Suprapubic skin (tissue), 4 donors: ENCODE results near the gene ARID5A. TPM values are rescaled to one million over a fixed set of nuclear protein-coding genes. Genes with fewer than 3 reads are reported as not detected.

Experiments
- DNase-seq, 2 donors: peaks; one replicate each; pipeline ENCODE4 v3.0.0-alpha.2; 2019; ENCODE audit warnings: low spot score in 2 of 2
- H3K27ac ChIP-seq: fragments of 200-600 bp; sonication (generic); one replicate; pipeline ENCODE4 v1.5.1; 2019
- H3K27me3 ChIP-seq: fragments of 200-600 bp; sonication (generic); one replicate; pipeline ENCODE4 v1.5.1; 2019
- H3K36me3 ChIP-seq: fragments of 200-600 bp; sonication (generic); one replicate; pipeline ENCODE4 v1.5.1; 2019
- H3K4me1 ChIP-seq: fragments of 200-600 bp; sonication (generic); one replicate; pipeline ENCODE4 v1.5.1; 2019
- H3K4me3 ChIP-seq: fragments of 200-600 bp; sonication (generic); one replicate; pipeline ENCODE4 v1.5.1; 2019; ENCODE audit warnings: mild to moderate bottlenecking
- H3K9me3 ChIP-seq: fragments of 200-600 bp; sonication (generic); one replicate; pipeline ENCODE4 v1.5.1; 2019
- CTCF ChIP-seq, 2 donors: fragments of 200-600 bp in 1 of 2; fragments of 450-650 bp in 1 of 2; sonication (generic) in 1 of 2; IDR thresholded peaks; one replicate each; pipeline ENCODE4 v1.5.1; 2016 to 2019; ENCODE audit warnings: antibody characterized with exemption in 2 of 2, mild to moderate bottlenecking in 1 of 2, moderate library complexity in 1 of 2
- EP300 ChIP-seq: sonication (generic); formaldehyde crosslinking; IDR thresholded peaks from one replicate; pipeline ENCODE4 v1.6.1; 2017; ENCODE audit warnings: antibody characterized with exemption
- POLR2A ChIP-seq, 2 donors: fragments of 450-650 bp; IDR thresholded peaks; one replicate each; pipeline ENCODE4 v1.6.1; 2017; ENCODE audit warnings: antibody characterized with exemption in 2 of 2, mild to moderate bottlenecking in 2 of 2, moderate library complexity in 2 of 2
- POLR2AphosphoS5 ChIP-seq, 3 donors: sonication (generic); formaldehyde crosslinking; IDR thresholded peaks; one replicate each; pipeline ENCODE4 v1.6.1; 2017; ENCODE audit warnings: antibody characterized with exemption in 3 of 3
- WGBS: methylation state at CpG from one replicate; pipeline ENCODE4 v1.1.5; 2018; 5-methylcytosine and 5-hydroxymethylcytosine counted together
- total RNA-seq, 4 donors: library from RNA; depleted of rRNA; stranded (reverse); fragments of >200 nt; gene quantifications; one replicate each; pipeline ENCODE4 v1.1.0, GENCODE V29; 2016

The ARID5A gene
- total RNA-seq, 4 donors from 2014 or later, result 11.4 to 22.4 (median 15.0) TPM

- Histone ChIP-seq H3K4me3 (no peak overlapping the region), H3K9me3 (no peaks in the 10 kb centered on the region), H3K36me3 (no peaks in the 10 kb centered on the region), H3K27ac (no peak overlapping the region), H3K27me3 (no peaks in the 10 kb centered on the region), H3K4me1 (peaks cover 14% of the 10 kb centered on the region)
- TF ChIP-seq POLR2AphosphoS5 (IDR thresholded peaks at IDR 0.05) (no peak), CTCF (IDR thresholded peaks at IDR 0.05) (no peak), EP300 (no peak)
- WGBS, result 67% methylated on average over 8 of the region's 8 CpGs
- no peak for DNase-seq
Observed at GRCh38 chr2:96558485-96558884, 21.9 kb downstream of the ARID5A start.

GRCh38 chr2:96564026-96564425, 27.5 kb downstream of the ARID5A start:
- DNase-seq, result no peak
- no peaks in the 10 kb centered on the region for H3K4me1 ChIP-seq
- H3K27me3 ChIP-seq, result no peaks in the 10 kb centered on the region
- TF ChIP-seq POLR2AphosphoS5 (IDR thresholded peaks at IDR 0.05) (no peak), EP300 (no peak), POLR2A (IDR thresholded peaks at IDR 0.05) (no peak), CTCF (IDR thresholded peaks at IDR 0.05) (no peak)
- WGBS, result 72% methylated on average over 4 of the region's 4 CpGs
- no peaks in the 10 kb centered on the region for H3K9me3 ChIP-seq
- H3K27ac ChIP-seq, result no peak overlapping the region
- H3K36me3 ChIP-seq, result no peaks in the 10 kb centered on the region
- no peak overlapping the region for H3K4me3 ChIP-seq

GRCh38 chr2:96564563-96564962, 28.0 kb downstream of the ARID5A start:
- TF ChIP-seq POLR2AphosphoS5 (IDR thresholded peaks at IDR 0.05), result no peak
- no peak for TF ChIP-seq CTCF (IDR thresholded peaks at IDR 0.05)
- no peak for TF ChIP-seq POLR2A (IDR thresholded peaks at IDR 0.05)
- no peak for TF ChIP-seq EP300
- H3K9me3 ChIP-seq, result no peaks in the 10 kb centered on the region
- H3K36me3 ChIP-seq, result no peaks in the 10 kb centered on the region
- no peak overlapping the region for H3K4me3 ChIP-seq
- no peak for DNase-seq
- H3K27ac ChIP-seq, result no peak overlapping the region
- H3K27me3 ChIP-seq, result no peaks in the 10 kb centered on the region
- no peaks in the 10 kb centered on the region for H3K4me1 ChIP-seq
- 70% methylated on average over 3 of the region's 3 CpGs for WGBS

DNA sequence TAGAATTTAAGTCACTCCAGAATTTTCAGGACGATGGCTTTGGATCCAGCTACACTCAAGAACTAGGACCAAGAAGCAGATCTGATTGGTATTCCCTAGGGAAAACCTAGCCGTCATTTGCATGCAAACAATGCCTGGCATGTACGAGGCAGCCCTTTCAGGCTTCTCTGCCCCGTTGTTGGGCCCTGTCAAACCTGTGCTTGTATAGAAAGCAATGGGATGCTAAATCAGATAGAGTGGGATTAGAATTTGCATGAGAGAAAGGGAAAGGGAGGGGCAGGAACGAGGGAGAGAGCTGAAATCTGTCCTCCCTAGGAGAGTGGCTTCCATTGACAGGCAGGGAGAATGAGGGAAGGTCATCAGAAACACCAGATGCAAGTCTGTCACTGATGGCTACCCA, 28.6 kb downstream of the ARID5A start:
- Histone ChIP-seq H3K9me3 (no peaks in the 10 kb centered on the region), H3K4me3 (no peak overlapping the region), H3K36me3 (no peaks in the 10 kb centered on the region), H3K4me1 (no peaks in the 10 kb centered on the region), H3K27ac (no peak overlapping the region), H3K27me3 (no peaks in the 10 kb centered on the region)
- no peak for DNase-seq
- 74% methylated on average over 5 of the region's 5 CpGs for WGBS
- TF ChIP-seq POLR2AphosphoS5 (IDR thresholded peaks at IDR 0.05) (no peak), POLR2A (IDR thresholded peaks at IDR 0.05) (no peak), EP300 (no peak), CTCF (IDR thresholded peaks at IDR 0.05) (no peak)

GRCh38 chr2:96568094-96568493, 31.5 kb downstream of the ARID5A start:
- Histone ChIP-seq H3K36me3 (no peaks in the 10 kb centered on the region), H3K9me3 (no peaks in the 10 kb centered on the region), H3K27me3 (no peaks in the 10 kb centered on the region), H3K27ac (no peak overlapping the region), H3K4me1 (no peaks in the 10 kb centered on the region), H3K4me3 (no peak overlapping the region)
- no peak for DNase-seq
- WGBS, result 91% methylated on average over 3 of the region's 3 CpGs
- no peak for TF ChIP-seq POLR2AphosphoS5 (IDR thresholded peaks at IDR 0.05)
- no peak for TF ChIP-seq POLR2A (IDR thresholded peaks at IDR 0.05)
- TF ChIP-seq EP300, result no peak
- TF ChIP-seq CTCF (IDR thresholded peaks at IDR 0.05), result no peak
